CD14-positive monocyte (primary cell): ENCODE results near the gene DCP1A. TPM values are rescaled to one million over a fixed set of nuclear protein-coding genes. Genes with fewer than 3 reads are reported as not detected.

ENCODE experiments used
- DNase-seq, 3 donors: peaks; one replicate each; pipeline ENCODE4 v3.0.0-alpha.2; 2011 to 2022
- H2AFZ ChIP-seq: 2 replicates; pipeline ENCODE4 v1.6.0; 2012; ENCODE audit warnings: mild to moderate bottlenecking, low read depth, low read length, inconsistent platforms; ENCODE audit not compliant: insufficient read depth, poor library complexity, severe bottlenecking
- H3K27ac ChIP-seq, 2 donors: 1 replicate in 1 of 2; 2 replicates in 1 of 2; pipeline ENCODE4 v1.5.1; 2012 to 2013; ENCODE audit warnings: low read length in 2 of 2, control low read depth in 1 of 2, inconsistent platforms in 1 of 2, low read depth in 1 of 2, mild to moderate bottlenecking in 1 of 2
- H3K27me3 ChIP-seq, 2 donors: one replicate each; pipeline versions ENCODE4 v1.6.0 to v1.6.1; 2011 to 2013; ENCODE audit warnings: low read length in 2 of 2; ENCODE audit not compliant: control insufficient read depth in 2 of 2, insufficient read depth in 2 of 2
- H3K36me3 ChIP-seq, 2 donors: replicated peaks in 1 of 2; 1 replicate in 1 of 2; 2 replicates in 1 of 2; pipeline versions ENCODE4 v1.5.1 to v1.6.1; 2012 to 2013; ENCODE audit warnings: low read length in 2 of 2, control low read depth in 1 of 2, inconsistent platforms in 1 of 2, mild to moderate bottlenecking in 1 of 2; ENCODE audit not compliant: insufficient read depth in 2 of 2, control insufficient read depth in 1 of 2
- H3K4me1 ChIP-seq, 2 donors: 1 replicate in 1 of 2; 2 replicates in 1 of 2; pipeline versions ENCODE4 v1.5.1 to v1.6.1; 2012 to 2013; ENCODE audit warnings: low read length in 2 of 2, control low read depth in 1 of 2, inconsistent platforms in 1 of 2, mild to moderate bottlenecking in 1 of 2, moderate library complexity in 1 of 2; ENCODE audit not compliant: insufficient read depth in 2 of 2, control insufficient read depth in 1 of 2
- H3K4me2 ChIP-seq: replicated peaks from 2 replicates; pipeline ENCODE3; 2012; ENCODE audit warnings: low read length, moderate library complexity, mild to moderate bottlenecking; ENCODE audit not compliant: poor library complexity, severe bottlenecking; ENCODE audit errors: extremely low read depth
- H3K4me3 ChIP-seq, 3 experiments: fragments of 200-600 bp in 1 of 3; sonication (generic) in 1 of 3; replicated peaks in 1 of 3; 1 replicate in 2 of 3; 2 replicates in 1 of 3; pipeline ENCODE4 v1.5.1; 2011 to 2013; ENCODE audit warnings: low read length in 3 of 3, mild to moderate bottlenecking in 3 of 3, control low read depth in 2 of 3, low read depth in 2 of 3, inconsistent platforms in 1 of 3, moderate library complexity in 1 of 3
- H3K79me2 ChIP-seq: 2 replicates; pipeline ENCODE4 v1.6.0; 2012; ENCODE audit warnings: mild to moderate bottlenecking, control low read depth, inconsistent platforms, low read length, moderate library complexity; ENCODE audit not compliant: insufficient read depth
- H3K9ac ChIP-seq: 2 replicates; pipeline ENCODE4 v1.6.0; 2017; ENCODE audit warnings: low read length, mild to moderate bottlenecking; ENCODE audit not compliant: insufficient read depth, poor library complexity, severe bottlenecking
- H3K9me3 ChIP-seq, 2 donors: replicated peaks in 1 of 2; 1 replicate in 1 of 2; 2 replicates in 1 of 2; pipeline versions ENCODE4 v1.5.1 to v1.6.1; 2012 to 2013; ENCODE audit warnings: low read length in 2 of 2, control low read depth in 1 of 2; ENCODE audit not compliant: control insufficient read depth in 1 of 2, insufficient read depth in 1 of 2
- H4K20me1 ChIP-seq: 2 replicates; pipeline ENCODE4 v1.6.0; 2012; ENCODE audit warnings: mild to moderate bottlenecking, low read length, control low read depth, moderate library complexity; ENCODE audit not compliant: insufficient read depth
- H3K27ac Mint-ChIP-seq, 7 donors: one replicate each; pipeline ENCODE4 v1.8.0; 2020; ENCODE audit warnings: mild to moderate bottlenecking in 7 of 7, mixed read lengths in 7 of 7, moderate library complexity in 6 of 7, inconsistent platforms in 2 of 7
- H3K27me3 Mint-ChIP-seq, 3 donors: one replicate each; pipeline ENCODE4 v1.8.0; 2021 to 2022; ENCODE audit warnings: low read depth in 3 of 3, mild to moderate bottlenecking in 3 of 3, mixed read lengths in 3 of 3, moderate library complexity in 3 of 3, inconsistent platforms in 1 of 3
- H3K36me3 Mint-ChIP-seq, 2 donors: one replicate each; pipeline ENCODE4 v1.8.0; 2020; ENCODE audit warnings: mixed read lengths in 2 of 2, inconsistent platforms in 1 of 2, mild to moderate bottlenecking in 1 of 2
- H3K4me1 Mint-ChIP-seq: one replicate; pipeline ENCODE4 v1.8.0; 2020; ENCODE audit warnings: mild to moderate bottlenecking, mixed read lengths
- H3K4me3 Mint-ChIP-seq, 2 donors: one replicate each; pipeline ENCODE4 v1.8.0; 2020; ENCODE audit warnings: mild to moderate bottlenecking in 2 of 2, mixed read lengths in 2 of 2, moderate library complexity in 1 of 2
- H3K9me3 Mint-ChIP-seq, 7 donors: one replicate each; pipeline ENCODE4 v1.8.0; 2020 to 2022; ENCODE audit warnings: mixed read lengths in 7 of 7, mild to moderate bottlenecking in 6 of 7, moderate library complexity in 6 of 7, inconsistent platforms in 2 of 7
- WGBS: methylation state at CpG from one replicate; pipeline ENCODE4 v1.1.5; 2013; ENCODE audit warnings: missing lambda C conversion rate; ENCODE audit not compliant: insufficient coverage; 5-methylcytosine and 5-hydroxymethylcytosine counted together
- intact Hi-C, 2 donors: fragments of 100-400 bp; cut with micrococcal nuclease; formaldehyde crosslinking; loops; one replicate each; pipeline versions ENCODE4 v1.15.0 to v1.15.1; 2023
- polyA minus RNA-seq: library from RNA; depleted of rRNA, polyadenylated mRNA; stranded (reverse); fragments of >200 nt; gene quantifications from 2 replicates; pipeline ENCODE4 v1.2.3, GENCODE V29; 2012
- polyA plus RNA-seq, 3 donors: library from polyadenylated mRNA; depleted of rRNA in 1 of 3; unstranded in 2 of 3; stranded (reverse) in 1 of 3; fragments of 300-500 nt in 2 of 3; fragments of >200 nt in 1 of 3; fragmentation: Illumina TruSeq in 2 of 3; gene quantifications; 1 replicate in 2 of 3; 2 replicates in 1 of 3; pipeline ENCODE4 v1.2.3, GENCODE V29; 2012 to 2021
- total RNA-seq, 12 experiments: library from RNA in 1 of 12; stranded (reverse) in 1 of 12; fragments of 120-200 nt in 1 of 12; gene quantifications; one replicate each; pipeline ENCODE4 v1.2.4 and lab custom pipeline; 2013 to 2026; ENCODE audit warnings: mixed read lengths in 6 of 12, inconsistent platforms in 1 of 12
- TF ChIP-seq, protein P1 (sequence below): fragments of 200-600 bp; IDR thresholded peaks from one replicate; pipeline ENCODE4 v1.8.0; 2022; ENCODE audit warnings: antibody characterized with exemption, mild to moderate bottlenecking

Gene DCP1A
- total RNA-seq (2013), result 10.9 TPM
- 10 to 100 TPM; 11.9 to 25.4 (median 19.3) TPM for polyA plus RNA-seq
- 16.9 and 17.2 TPM in 2 replicates for polyA minus RNA-seq
- 75.3 to 149 (median 119) reads per million in 11 experiments for total RNA-seq (lab: John Stamatoyannopoulos, UW)

DNA sequence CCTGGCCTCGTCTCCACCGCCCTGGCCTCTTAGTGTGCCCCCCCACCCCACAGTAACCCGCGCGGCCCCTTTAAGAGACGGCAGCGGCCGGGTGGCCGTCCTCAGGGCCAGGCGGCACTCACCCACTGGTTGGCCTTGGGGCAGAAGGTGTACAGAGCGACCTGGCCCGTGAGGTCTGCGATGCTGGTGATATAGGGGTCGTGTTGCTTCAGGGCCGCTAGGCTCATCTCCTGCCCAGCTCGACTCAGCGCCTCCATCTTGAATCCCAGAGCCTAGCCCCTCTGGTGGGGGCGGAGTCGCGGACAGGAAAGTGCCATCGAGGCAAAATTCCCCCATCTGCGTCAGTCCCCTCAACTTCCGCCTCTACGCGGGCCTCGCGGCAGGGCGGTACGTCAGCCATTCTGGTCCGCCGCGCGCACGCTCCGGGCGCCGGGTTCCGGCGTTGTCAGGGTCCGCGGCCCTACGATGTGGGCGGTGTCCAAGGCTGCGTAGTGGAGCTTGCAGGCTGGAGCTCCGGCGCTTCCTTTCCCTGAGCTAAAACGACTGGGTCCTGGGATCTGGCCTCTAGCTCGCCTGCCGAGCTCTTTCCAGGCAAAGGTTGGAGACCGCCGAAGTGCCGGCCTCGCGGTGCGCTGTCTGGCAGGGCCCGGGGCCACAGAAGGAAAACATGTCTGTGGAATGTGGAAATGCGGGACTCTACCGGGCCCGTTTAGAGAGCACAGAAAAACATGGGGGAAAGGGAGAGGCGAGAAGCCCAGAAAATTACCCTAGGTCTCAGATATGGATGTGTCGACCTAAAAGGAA, at the start of gene DCP1A:
Gene DCP1A, minus strand, starts transcription at position 283 of the 804 bp plus-strand sequence. Its CDS starts 26 bp downstream, at position 257.
- DNase-seq, result peak; percentile 94 to 98 (median 96)
- Histone ChIP-seq H3K4me3 (peak within 1 kb of the TSS; percentile 61 to 100 (median 98)), H3K79me2 (peaks cover 49% of the 10 kb centered on the region), H2AFZ (peak within 1 kb of the TSS; percentile 96), H3K27ac (peak within 1 kb of the TSS; percentile 96 to 99), H3K36me3 (peaks cover 11 to 22% of the 10 kb centered on the region in 2 donors), H3K4me2 (peak within 1 kb of the TSS; percentile 90), H3K27me3 (no peaks in the 10 kb centered on the region), H3K9ac (peak within 1 kb of the TSS; percentile 99), H4K20me1 (no peaks in the 10 kb centered on the region), H3K4me1 (peaks cover 26 to 29% of the 10 kb centered on the region in 2 donors), H3K9me3 (no peaks in the 10 kb centered on the region)
- Mint-ChIP-seq H3K27me3 (peaks cover 0 to 3% (median 0%) of the 10 kb centered on the region in 3 donors), H3K4me3 (peak within 1 kb of the TSS; percentile 95 to 98), H3K4me1 (peaks cover 23% of the 10 kb centered on the region), H3K9me3 (peaks cover 0 to 2% (median 0%) of the 10 kb centered on the region in 7 donors), H3K36me3 (peaks cover 18 to 24% of the 10 kb centered on the region in 2 donors), H3K27ac (peak within 1 kb of the TSS; percentile 95 to 99 (median 99))
- TF ChIP-seq, protein P1, sequence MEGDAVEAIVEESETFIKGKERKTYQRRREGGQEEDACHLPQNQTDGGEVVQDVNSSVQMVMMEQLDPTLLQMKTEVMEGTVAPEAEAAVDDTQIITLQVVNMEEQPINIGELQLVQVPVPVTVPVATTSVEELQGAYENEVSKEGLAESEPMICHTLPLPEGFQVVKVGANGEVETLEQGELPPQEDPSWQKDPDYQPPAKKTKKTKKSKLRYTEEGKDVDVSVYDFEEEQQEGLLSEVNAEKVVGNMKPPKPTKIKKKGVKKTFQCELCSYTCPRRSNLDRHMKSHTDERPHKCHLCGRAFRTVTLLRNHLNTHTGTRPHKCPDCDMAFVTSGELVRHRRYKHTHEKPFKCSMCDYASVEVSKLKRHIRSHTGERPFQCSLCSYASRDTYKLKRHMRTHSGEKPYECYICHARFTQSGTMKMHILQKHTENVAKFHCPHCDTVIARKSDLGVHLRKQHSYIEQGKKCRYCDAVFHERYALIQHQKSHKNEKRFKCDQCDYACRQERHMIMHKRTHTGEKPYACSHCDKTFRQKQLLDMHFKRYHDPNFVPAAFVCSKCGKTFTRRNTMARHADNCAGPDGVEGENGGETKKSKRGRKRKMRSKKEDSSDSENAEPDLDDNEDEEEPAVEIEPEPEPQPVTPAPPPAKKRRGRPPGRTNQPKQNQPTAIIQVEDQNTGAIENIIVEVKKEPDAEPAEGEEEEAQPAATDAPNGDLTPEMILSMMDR, result no peak
- intact Hi-C loops, result loop anchor here in 1 of 2 donors (5.0 kb wide), 1 partner anchor 545 kb away; the partner anchor contains the start of gene SELENOK
- WGBS, result under 1% methylated on average over 55 of the region's 61 CpGs

DNA sequence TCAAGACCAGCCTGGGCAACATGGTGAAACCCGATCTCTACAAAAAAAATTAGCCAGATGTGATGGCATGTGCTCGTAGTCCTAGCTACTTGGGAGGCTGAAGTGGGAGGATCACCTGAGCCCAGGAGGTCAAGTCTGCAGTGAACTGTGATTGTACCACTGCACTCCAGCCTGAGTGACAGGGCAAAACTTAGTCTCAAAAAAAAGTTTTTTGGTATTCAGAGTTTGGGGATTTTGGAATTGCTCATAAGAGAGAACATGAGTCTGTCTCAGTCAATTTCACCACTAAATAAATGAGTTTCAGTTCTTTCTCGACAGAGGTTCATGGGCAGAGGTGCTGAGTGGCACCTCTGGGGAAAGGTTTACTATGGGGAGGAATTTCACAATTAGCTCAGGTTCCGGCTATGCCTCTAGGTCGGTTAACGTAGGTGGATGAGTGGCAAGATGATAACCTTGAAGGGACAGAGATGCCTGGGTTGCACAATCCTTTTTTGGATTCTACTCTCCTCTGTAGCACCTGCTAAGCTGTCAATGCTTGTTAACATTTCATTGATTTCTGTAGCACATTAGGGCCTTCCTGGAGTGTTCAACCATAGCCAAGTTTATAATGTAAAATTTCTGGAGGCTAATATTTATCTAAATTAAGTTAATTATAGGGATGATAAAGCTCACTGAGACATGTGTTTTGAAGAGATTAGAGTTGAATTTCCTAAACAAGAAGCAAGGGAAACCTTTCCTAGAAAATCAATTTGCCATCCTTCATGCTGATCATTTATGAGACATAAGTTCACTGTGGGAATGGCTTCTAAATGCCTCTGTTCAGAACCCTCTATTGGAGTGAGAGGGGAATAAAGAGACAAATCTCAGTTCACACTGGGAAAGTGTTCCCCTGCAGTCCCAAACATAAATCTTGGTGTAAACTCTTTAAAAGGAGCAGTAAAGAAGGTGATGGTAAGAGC, 37.4 kb upstream of the DCP1A start:
- no peaks in the 10 kb centered on the region for H3K36me3 Mint-ChIP-seq
- H3K9me3 ChIP-seq, result no peaks in the 10 kb centered on the region
- peaks cover 19 to 36% (median 26%) of the 10 kb centered on the region in 3 donors for H3K27me3 Mint-ChIP-seq
- no peak overlapping the region for H3K9ac ChIP-seq
- no peak overlapping the region for H3K27ac ChIP-seq
- H3K27ac Mint-ChIP-seq, result no peak overlapping the region
- peaks cover 8 to 12% of the 10 kb centered on the region in 2 donors for H3K27me3 ChIP-seq
- no peaks in the 10 kb centered on the region for H3K79me2 ChIP-seq
- 100% methylated on average over 1 of the region's 6 CpGs for WGBS
- H4K20me1 ChIP-seq, result no peaks in the 10 kb centered on the region
- H3K4me3 Mint-ChIP-seq, result no peak overlapping the region
- no peak overlapping the region for H2AFZ ChIP-seq
- H3K36me3 ChIP-seq, result no peaks in the 10 kb centered on the region
- no peak overlapping the region for H3K4me3 ChIP-seq
- no peaks in the 10 kb centered on the region for H3K4me1 ChIP-seq
- H3K4me1 Mint-ChIP-seq, result no peaks in the 10 kb centered on the region
- intact Hi-C loops, result no loop called here
- H3K4me2 ChIP-seq, result no peak overlapping the region
- TF ChIP-seq, protein P1, result no peak
- peaks cover 0 to 5% (median 2%) of the 10 kb centered on the region in 7 donors for H3K9me3 Mint-ChIP-seq
- no peak for DNase-seq
